Ishikawa (cell line): ENCODE data around the gene ESAM.

Experiments used
- CEBPB ChIP-seq: IDR thresholded peaks from 2 replicates; pipeline ENCODE4 v1.6.1; 2012
- CREB1 ChIP-seq: IDR thresholded peaks from 2 replicates; pipeline ENCODE4 v1.6.1; 2012; ENCODE audit warnings: low read depth
- EGR1 ChIP-seq: IDR thresholded peaks from 2 replicates; pipeline ENCODE4 v1.6.1; 2012
- EP300 ChIP-seq: IDR thresholded peaks from 2 replicates; pipeline ENCODE4 v1.6.1; 2012; ENCODE audit warnings: borderline replicate concordance
- FOXM1 ChIP-seq: IDR thresholded peaks from 2 replicates; pipeline ENCODE4 v1.6.1; 2012; ENCODE audit warnings: low read depth, borderline replicate concordance
- MAX ChIP-seq: IDR thresholded peaks from 2 replicates; pipeline ENCODE4 v1.6.1; 2012
- NFIC ChIP-seq: IDR thresholded peaks from 2 replicates; pipeline ENCODE4 v1.6.1; 2012
- RAD21 ChIP-seq: IDR thresholded peaks from 2 replicates; pipeline ENCODE4 v1.6.1; 2012; ENCODE audit warnings: low read depth
- TAF1 ChIP-seq: IDR thresholded peaks from 2 replicates; pipeline ENCODE4 v1.6.1; 2012; ENCODE audit warnings: low read depth, mild to moderate bottlenecking
- ZBTB7A ChIP-seq: IDR thresholded peaks from 2 replicates; pipeline ENCODE4 v1.6.1; 2012; ENCODE audit warnings: low read depth
- TF ChIP-seq, protein P1 (sequence below): IDR thresholded peaks from 2 replicates; pipeline ENCODE4 v1.6.1; 2012
- TF ChIP-seq, protein P2 (sequence below): IDR thresholded peaks from 2 replicates; pipeline ENCODE4 v1.6.1; 2012; ENCODE audit warnings: low read depth, mild to moderate bottlenecking

DNA sequence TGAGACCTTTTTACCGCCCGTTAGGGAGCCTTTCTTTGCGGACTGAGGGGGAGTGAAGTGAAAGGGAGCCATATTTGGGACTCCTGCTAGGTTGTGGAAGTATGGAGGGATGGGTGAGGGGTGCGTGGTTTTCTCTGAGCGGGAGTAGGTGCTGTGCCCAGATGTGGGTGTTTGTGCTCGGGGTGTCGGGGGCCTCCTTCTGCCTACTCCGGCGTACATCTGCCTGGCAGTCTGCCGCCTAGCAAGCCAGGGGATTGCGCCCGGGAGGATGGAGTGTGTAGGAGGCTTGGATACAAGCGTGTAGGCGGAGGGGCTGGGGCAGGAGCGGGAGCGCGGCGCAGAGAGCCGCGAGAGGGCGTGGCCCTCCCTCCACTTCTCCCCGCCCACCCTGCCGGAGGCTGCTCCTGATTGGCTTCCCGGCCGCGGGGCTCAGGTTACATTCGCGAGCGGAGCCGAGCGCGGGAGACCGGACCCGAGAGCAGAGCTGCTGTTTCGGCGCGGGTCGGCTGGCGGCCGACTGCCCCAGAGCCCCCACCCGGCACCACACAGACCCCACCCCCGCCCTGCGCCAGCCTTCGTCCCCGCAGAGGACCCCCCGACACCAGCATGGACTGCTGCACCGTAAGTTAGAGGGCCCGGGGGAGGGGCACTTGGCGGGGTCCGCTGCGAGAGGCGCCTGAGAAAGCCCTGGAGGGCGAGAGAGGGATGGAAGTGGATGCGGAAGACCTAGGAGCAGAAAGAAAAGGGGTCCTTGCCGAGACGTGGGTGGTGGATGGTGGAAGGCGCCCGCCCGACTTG lies 22.4 kb downstream of the ESAM start, which contains the start of gene NRGN:
- TF ChIP-seq EP300 (no peak), TAF1 (peak; percentile 41; the same call in 1 of the 2 replicates), MAX (no peak), ZBTB7A (0 out of 2 replicates have a peak, but pooled peaks have one; percentile 32), RAD21 (no peak), CREB1 (no peak), EGR1 (peak; percentile 88), NFIC (no peak; the same call in 1 of the 2 replicates), CEBPB (no peak), FOXM1 (no peak)
- TF ChIP-seq, protein P1, sequence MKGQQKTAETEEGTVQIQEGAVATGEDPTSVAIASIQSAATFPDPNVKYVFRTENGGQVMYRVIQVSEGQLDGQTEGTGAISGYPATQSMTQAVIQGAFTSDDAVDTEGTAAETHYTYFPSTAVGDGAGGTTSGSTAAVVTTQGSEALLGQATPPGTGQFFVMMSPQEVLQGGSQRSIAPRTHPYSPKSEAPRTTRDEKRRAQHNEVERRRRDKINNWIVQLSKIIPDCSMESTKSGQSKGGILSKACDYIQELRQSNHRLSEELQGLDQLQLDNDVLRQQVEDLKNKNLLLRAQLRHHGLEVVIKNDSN = no peak
- TF ChIP-seq, protein P2, sequence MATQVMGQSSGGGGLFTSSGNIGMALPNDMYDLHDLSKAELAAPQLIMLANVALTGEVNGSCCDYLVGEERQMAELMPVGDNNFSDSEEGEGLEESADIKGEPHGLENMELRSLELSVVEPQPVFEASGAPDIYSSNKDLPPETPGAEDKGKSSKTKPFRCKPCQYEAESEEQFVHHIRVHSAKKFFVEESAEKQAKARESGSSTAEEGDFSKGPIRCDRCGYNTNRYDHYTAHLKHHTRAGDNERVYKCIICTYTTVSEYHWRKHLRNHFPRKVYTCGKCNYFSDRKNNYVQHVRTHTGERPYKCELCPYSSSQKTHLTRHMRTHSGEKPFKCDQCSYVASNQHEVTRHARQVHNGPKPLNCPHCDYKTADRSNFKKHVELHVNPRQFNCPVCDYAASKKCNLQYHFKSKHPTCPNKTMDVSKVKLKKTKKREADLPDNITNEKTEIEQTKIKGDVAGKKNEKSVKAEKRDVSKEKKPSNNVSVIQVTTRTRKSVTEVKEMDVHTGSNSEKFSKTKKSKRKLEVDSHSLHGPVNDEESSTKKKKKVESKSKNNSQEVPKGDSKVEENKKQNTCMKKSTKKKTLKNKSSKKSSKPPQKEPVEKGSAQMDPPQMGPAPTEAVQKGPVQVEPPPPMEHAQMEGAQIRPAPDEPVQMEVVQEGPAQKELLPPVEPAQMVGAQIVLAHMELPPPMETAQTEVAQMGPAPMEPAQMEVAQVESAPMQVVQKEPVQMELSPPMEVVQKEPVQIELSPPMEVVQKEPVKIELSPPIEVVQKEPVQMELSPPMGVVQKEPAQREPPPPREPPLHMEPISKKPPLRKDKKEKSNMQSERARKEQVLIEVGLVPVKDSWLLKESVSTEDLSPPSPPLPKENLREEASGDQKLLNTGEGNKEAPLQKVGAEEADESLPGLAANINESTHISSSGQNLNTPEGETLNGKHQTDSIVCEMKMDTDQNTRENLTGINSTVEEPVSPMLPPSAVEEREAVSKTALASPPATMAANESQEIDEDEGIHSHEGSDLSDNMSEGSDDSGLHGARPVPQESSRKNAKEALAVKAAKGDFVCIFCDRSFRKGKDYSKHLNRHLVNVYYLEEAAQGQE = no peak
